Pericardium fibroblast (primary cell): ENCODE data around the gene TMEM178B. TPM values are rescaled to one million over a fixed set of nuclear protein-coding genes. Genes with fewer than 3 reads are reported as not detected.

Experiments used
- total RNA-seq: library from RNA; depleted of rRNA; stranded (reverse); fragments of >200 nt; gene quantifications from 2 replicates; pipeline ENCODE4 v1.2.3, GENCODE V29; 2015

Gene TMEM178B
- under 0.01 TPM in 2 replicates for total RNA-seq

DNA sequence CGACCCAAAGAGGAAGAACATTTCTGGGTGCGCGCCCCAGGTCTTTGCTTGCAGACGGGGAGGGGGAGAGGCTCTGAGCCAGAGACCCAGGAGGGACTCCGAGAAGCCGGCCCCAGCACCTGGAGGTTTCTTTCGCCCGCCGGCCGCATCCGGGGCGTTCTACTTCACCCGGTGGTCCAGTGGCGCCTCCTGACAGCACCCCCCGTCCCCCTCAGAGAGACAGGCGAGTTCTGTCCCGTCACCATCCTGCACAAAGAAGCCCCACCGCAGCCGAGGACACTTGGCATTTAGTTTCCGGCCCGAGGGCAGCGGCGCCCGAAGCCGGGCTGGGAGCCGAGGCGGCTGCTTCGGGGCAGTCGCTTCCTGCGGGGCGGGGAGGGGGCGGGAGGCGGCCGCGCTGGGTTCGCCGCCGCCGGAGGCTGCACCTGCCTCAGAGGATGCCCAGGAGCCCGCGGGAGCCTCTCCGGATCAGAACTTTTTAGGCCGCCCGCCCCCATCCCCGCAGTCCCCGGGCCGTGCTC lies at the start of gene TMEM178B:
Gene TMEM178B, plus strand, starts transcription at position 424 of the 521 bp plus-strand sequence.

Other genes starting within 250 kb of the TMEM178B start
- 7.1 and 14.8 TPM in 2 replicates for gene BRAF, start 149.1 kb upstream of the TMEM178B start, total RNA-seq
- 27.7 and 32.6 TPM in 2 replicates for gene MRPS33, start 59.1 kb upstream of the TMEM178B start, total RNA-seq